GM18502 (cell line): ENCODE measurements around the gene SLC47A1.
"Not testable (repeated sequence)": the region's sequence is repeated elsewhere in the genome, so short reads cannot be mapped to it uniquely, and the experiment has no call there.

Source experiments
- ATAC-seq: cut with Tn5 transposase; IDR thresholded peaks from one replicate; pipeline ENCODE4 v1.9.1; 2021; ENCODE audit warnings: mild to moderate bottlenecking; ENCODE audit not compliant: unreplicated experiment, poor library complexity

Gene SLC47A1

GRCh38 chr17:19519388-19520291 lies 14.0 kb upstream of the SLC47A1 start:
- ATAC-seq = not testable (repeated sequence)

- ATAC-seq = no peak
Measured at GRCh38 chr17:19520641-19521040, 13.0 kb upstream of the SLC47A1 start.

DNA sequence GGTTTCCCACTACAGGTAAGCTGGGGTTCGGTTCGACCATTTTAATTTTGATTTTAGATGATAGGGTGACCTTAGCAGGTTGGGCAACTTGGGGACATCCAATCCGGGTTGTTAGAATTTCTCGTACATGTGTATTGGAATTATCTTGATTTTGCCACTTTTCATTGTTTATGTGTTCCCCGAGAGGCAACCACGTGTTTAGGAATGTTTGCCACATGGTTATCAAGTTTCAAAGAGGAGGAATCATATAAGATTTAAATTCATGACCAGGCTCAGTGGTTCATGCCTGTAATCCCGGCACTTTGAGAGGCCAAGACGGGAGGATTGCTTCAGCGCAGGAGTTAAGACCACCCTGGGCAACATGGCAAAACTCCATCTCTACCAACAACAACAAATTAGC lies 10.0 kb upstream of the SLC47A1 start:
- no peak for ATAC-seq

DNA sequence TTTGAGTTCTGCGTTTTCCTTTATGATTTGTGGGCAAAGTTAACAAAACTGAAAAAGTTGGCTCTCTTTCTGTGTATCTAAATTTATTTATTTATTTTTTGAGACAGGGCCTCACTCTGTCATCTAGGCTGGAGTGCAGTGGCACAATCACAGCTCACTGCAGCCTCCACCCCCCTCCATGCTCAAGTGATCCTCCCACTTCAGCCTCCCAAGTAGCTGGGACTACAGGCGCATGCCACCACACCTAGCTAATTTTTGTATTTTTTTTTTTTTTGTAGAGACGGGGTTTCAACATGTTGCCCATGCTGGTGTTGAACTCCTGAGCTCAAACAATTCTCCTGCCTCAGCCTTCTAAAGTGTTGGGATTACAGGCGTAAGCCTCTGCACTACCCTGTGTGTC lies 6.7 kb upstream of the SLC47A1 start:
- not testable (repeated sequence) for ATAC-seq

GRCh38 chr17:19531780-19532501 lies 1.7 kb upstream of the SLC47A1 start:
- ATAC-seq = no peak

- no peak for ATAC-seq
Measured at GRCh38 chr17:19533036-19533717, 477 bp upstream of the SLC47A1 start.

DNA sequence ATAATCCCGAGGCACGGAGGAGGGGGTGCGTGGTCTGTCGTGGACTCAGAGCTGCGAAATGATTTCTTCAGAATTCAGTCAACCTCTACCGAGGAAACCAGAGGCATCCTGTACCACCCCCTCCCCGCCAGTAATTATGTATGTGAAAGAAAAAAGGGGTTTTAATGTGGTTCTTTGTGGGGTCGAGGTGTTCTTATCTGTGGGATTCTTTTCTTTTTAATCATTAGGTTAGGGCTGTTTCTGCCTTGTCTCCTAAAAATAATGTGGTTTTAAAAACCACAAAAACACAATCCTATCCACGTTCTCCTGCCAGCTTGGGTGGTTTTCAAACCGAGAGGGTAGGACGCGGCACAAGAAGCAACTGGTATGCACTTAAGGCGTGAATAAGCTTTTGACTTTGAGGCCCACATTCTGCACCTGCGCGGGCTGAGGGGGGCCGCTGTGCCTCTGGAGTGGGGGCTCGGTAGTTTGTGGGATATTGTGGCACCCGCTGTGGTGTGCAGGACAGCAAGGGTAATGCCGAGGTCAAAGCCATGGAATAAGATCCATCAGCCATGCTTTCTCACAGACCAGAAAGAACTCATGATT lies 1.0 kb downstream of the SLC47A1 start:
- no peak for ATAC-seq

DNA sequence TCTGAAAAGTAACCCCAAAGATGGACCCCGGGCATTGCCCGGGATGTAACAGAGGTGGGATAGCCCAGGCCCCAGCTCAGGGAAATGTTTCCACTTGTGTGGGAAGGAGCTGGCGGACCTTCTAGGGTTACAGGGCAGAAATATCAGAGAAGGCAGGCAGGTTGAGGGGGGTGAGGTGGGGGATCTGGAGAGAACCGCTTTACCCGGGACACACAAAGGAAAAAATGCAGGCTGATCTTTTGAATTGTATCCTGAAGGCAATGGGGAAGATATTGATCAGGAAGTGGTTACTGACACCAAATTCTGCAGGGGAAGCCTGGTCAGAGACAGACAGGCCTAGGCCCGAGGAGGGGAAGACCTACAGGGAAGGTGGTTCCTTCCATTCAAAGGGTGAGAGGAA lies 3.5 kb downstream of the SLC47A1 start:
- ATAC-seq = no peak

DNA sequence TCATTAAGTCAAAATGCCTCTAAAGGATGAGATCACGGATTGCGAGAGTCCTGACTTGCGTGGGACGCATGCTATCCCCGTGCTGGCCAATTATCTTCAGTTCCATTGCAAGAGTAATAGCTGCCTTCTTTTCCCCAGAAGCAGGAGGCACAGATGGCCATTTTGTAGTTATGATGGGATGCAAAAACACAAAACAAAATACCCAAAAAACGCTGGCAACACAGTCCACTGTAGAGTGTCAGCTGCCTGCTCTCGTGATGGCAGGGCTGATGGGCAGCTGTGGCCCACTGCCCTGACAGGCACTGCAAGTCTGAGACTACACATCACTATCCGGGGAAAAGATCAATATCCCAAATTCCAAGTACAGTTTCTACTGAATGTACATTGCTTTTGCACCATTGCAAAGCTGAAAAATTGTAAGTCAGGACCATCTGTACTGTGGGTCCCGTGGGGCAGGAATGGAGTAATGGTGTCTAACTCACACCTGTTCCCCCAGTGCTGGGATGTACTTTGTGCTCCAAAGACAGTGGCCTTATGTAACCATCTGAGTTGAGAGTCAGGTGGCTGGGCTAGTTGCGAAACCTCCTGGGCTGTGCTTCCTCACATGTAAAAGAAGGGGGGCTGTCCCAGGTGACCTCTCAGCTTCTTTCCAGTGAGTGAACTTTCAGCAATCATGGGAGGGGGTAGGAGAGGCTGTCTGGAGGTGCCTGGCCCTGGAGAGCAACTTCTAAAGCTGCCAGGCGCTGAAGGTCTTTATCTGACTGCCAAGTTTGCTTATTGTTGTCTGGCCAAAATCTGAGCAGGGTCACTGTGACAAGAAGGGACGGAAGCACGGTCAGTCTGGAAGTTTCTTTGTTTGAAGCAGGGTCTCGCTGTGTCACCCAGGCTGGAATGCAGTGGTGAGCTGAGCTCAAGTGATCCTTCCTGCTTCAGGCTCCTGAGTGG lies 4.7 kb downstream of the SLC47A1 start:
- no peak for ATAC-seq

- ATAC-seq = no peak
Measured at GRCh38 chr17:19539040-19539399, 5.4 kb downstream of the SLC47A1 start.

GRCh38 chr17:19539841-19540311 lies 6.2 kb downstream of the SLC47A1 start:
- ATAC-seq = no peak

GRCh38 chr17:19540706-19541370 lies 7.2 kb downstream of the SLC47A1 start:
- ATAC-seq = no peak

GRCh38 chr17:19541445-19541844 lies 7.8 kb downstream of the SLC47A1 start:
- ATAC-seq = no peak

- ATAC-seq = no peak
Measured at GRCh38 chr17:19542247-19542646, 8.6 kb downstream of the SLC47A1 start.

- no peak for ATAC-seq
Measured at GRCh38 chr17:19544366-19544765, 10.7 kb downstream of the SLC47A1 start.

- ATAC-seq = no peak
Measured at GRCh38 chr17:19546289-19547065, 12.8 kb downstream of the SLC47A1 start.

GRCh38 chr17:19549746-19550623 lies 16.3 kb downstream of the SLC47A1 start:
- no peak for ATAC-seq
